ENCODE data around the gene TMCC1.
"Not testable (repeated sequence)": the region's sequence is repeated elsewhere in the genome, so short reads cannot be mapped to it uniquely, and the experiment has no call there.

Gene TMCC1

GRCh38 chr3:129901272-129901671, 7.8 kb upstream of the TMCC1 start:
- Histone ChIP-seq H3K9me3 (ENCODE audit: control extremely low read depth in 1 of 5, control insufficient read depth in 4 of 5, insufficient read depth in 2 of 5, low read depth in 1 of 5, low read length in 4 of 5) (peaks cover 3 to 30% (median 14%) of the 10 kb centered on the region in 5 experiments), H3K36me3 (ENCODE audit: control insufficient read depth in 4 of 4, insufficient read depth in 4 of 4, low read length in 3 of 4) (peaks cover 4 to 40% (median 13%) of the 10 kb centered on the region in 4 experiments)
- H3K27ac ChIP-seq (ENCODE audit: insufficient read depth in 1 of 2, low read depth in 1 of 2, low read length in 2 of 2, poor library complexity in 1 of 2, severe bottlenecking in 2 of 2); H3K27me3 ChIP-seq (replicated peaks in 2 of 5; ENCODE audit: control insufficient read depth in 4 of 5, insufficient read depth in 5 of 5, low read length in 4 of 5); H3K4me1 ChIP-seq (ENCODE audit: control extremely low read depth in 1 of 4, control insufficient read depth in 4 of 4, insufficient read depth in 4 of 4, low read length in 3 of 4); H3K4me3 ChIP-seq (ENCODE audit: control insufficient read depth in 1 of 7, extremely low read depth in 1 of 7, insufficient read depth in 4 of 7, low read depth in 2 of 7, low read length in 6 of 7); DNase-seq: not testable (repeated sequence)
- CTCF ChIA-PET = interaction anchor here (1.1 to 1.8 kb wide), 3 partner anchors 13 to 251 kb away, joined by 3 to 6 read pairs (median 4); no protein-coding TSS in a partner anchor
- POLR2A ChIA-PET = interaction anchor here (1.4 kb wide), 1 partner anchor 10 kb away, joined by 3 read pairs; no protein-coding TSS in a partner anchor
- 100% methylated on average over 1 of the region's 4 CpGs for WGBS (ENCODE audit: insufficient coverage)

DNA sequence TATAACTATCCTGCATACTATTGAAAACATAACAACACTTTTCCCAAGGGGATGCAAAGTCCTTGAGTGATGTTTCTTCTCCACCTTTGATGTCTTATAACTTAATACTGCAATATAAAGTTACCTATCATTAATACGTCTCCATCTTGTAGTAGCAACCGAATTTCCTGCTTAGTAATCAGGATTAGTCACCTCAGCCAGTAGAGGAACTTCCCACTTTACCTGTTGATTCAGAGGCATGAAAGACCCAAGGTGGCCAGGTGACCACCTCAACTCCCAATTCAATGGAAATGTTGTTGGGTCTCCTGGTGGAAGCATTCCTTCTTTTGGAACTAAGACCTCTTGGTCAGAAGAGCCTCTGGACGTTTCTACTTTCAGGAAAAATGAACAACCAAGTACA, 3.5 kb upstream of the TMCC1 start:
- peaks cover 2 to 15% (median 5%) of the 10 kb centered on the region in 4 experiments for H3K36me3 ChIP-seq (ENCODE audit: control insufficient read depth in 4 of 4, insufficient read depth in 4 of 4, low read length in 3 of 4)
- ChIA-PET CTCF (no interaction called here), POLR2A (no interaction called here)
- H3K9me3 ChIP-seq (ENCODE audit: control extremely low read depth in 1 of 5, control insufficient read depth in 4 of 5, insufficient read depth in 2 of 5, low read depth in 1 of 5, low read length in 4 of 5) = peaks cover 0 to 10% (median 0%) of the 10 kb centered on the region in 5 experiments
- H3K4me3 ChIP-seq (ENCODE audit: control insufficient read depth in 1 of 7, extremely low read depth in 1 of 7, insufficient read depth in 4 of 7, low read depth in 2 of 7, low read length in 6 of 7) = no peak overlapping the region
- H3K27me3 ChIP-seq (replicated peaks in 2 of 5; ENCODE audit: control insufficient read depth in 4 of 5, insufficient read depth in 5 of 5, low read length in 4 of 5) = no peaks in the 10 kb centered on the region
- DNase-seq = no peak
- peaks cover 9 to 26% (median 17%) of the 10 kb centered on the region in 4 experiments for H3K4me1 ChIP-seq (ENCODE audit: control extremely low read depth in 1 of 4, control insufficient read depth in 4 of 4, insufficient read depth in 4 of 4, low read length in 3 of 4)
- WGBS (ENCODE audit: insufficient coverage) = 96% methylated on average over 3 of the region's 3 CpGs
- no peak overlapping the region for H3K27ac ChIP-seq (ENCODE audit: insufficient read depth in 1 of 2, low read depth in 1 of 2, low read length in 2 of 2, poor library complexity in 1 of 2, severe bottlenecking in 2 of 2)

DNA sequence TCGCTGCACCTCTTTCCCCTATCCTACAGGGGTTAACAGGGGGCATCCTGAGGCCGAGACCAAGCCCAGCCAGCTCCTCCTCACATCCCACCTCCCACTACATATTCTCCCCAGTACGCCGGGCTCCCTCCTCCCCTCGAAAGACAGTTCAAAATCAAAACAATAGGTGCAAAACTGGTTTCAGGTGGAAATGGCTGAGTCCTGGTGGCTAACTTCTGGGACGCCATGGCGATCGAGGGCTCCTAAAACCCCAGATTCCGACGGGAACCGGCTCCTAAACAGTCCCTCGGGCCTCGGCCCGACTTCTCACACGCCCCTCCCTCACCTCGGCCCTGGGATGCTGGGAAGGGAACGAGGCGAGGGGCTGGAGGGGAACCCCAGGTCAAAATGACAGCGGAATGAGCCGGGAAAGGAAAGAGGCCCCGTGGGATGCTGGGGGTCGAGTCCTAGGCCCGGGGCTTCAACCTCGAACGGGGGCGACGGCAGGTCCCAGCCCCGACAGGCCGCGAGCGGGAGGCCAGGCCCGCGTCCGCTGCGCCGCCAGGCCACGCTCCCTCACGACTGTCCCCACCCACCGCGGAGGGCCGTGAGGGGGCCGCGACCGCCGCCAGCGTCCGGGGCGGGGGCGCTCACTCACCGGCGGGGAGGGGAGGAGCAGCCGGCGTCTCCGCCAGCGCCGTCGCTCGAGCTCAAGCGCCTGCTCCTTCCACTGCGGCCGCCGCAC, 492 bp downstream of the TMCC1 start:
- H3K36me3 ChIP-seq (ENCODE audit: control insufficient read depth in 4 of 4, insufficient read depth in 4 of 4, low read length in 3 of 4) = peaks cover 0 to 4% (median 2%) of the 10 kb centered on the region in 4 experiments
- H3K27me3 ChIP-seq (replicated peaks in 2 of 5; ENCODE audit: control insufficient read depth in 4 of 5, insufficient read depth in 5 of 5, low read length in 4 of 5) = no peaks in the 10 kb centered on the region
- ChIA-PET CTCF (interaction anchor here (0.9 to 2.4 kb wide), 6 partner anchors 11 to 244 kb away, joined by 3 to 5 read pairs (median 3); no protein-coding TSS in a partner anchor), POLR2A (interaction anchor here (0.5 kb wide), 1 partner anchor 1605 kb away, joined by 3 read pairs; no protein-coding TSS in a partner anchor)
- no peaks in the 10 kb centered on the region for H3K9me3 ChIP-seq (ENCODE audit: control extremely low read depth in 1 of 5, control insufficient read depth in 4 of 5, insufficient read depth in 2 of 5, low read depth in 1 of 5, low read length in 4 of 5)
- peak overlapping the region; percentile 72 to 92 for H3K27ac ChIP-seq (ENCODE audit: insufficient read depth in 1 of 2, low read depth in 1 of 2, low read length in 2 of 2, poor library complexity in 1 of 2, severe bottlenecking in 2 of 2)
- under 1% methylated on average over 34 of the region's 62 CpGs for WGBS (ENCODE audit: insufficient coverage)
- peak; percentile 72 to 86 (median 79) for DNase-seq
- peaks cover 28 to 57% (median 42%) of the 10 kb centered on the region in 4 experiments for H3K4me1 ChIP-seq (ENCODE audit: control extremely low read depth in 1 of 4, control insufficient read depth in 4 of 4, insufficient read depth in 4 of 4, low read length in 3 of 4)
- peak overlapping the region; percentile 63 to 94 (median 84) for H3K4me3 ChIP-seq (ENCODE audit: control insufficient read depth in 1 of 7, extremely low read depth in 1 of 7, insufficient read depth in 4 of 7, low read depth in 2 of 7, low read length in 6 of 7)

- Histone ChIP-seq H3K36me3 (ENCODE audit: control insufficient read depth in 4 of 4, insufficient read depth in 4 of 4, low read length in 3 of 4) (peaks cover 0 to 4% (median under 1%) of the 10 kb centered on the region in 4 experiments), H3K4me1 (ENCODE audit: control extremely low read depth in 1 of 4, control insufficient read depth in 4 of 4, insufficient read depth in 4 of 4, low read length in 3 of 4) (peaks cover 28 to 57% (median 42%) of the 10 kb centered on the region in 4 experiments), H3K27ac (ENCODE audit: insufficient read depth in 1 of 2, low read depth in 1 of 2, low read length in 2 of 2, poor library complexity in 1 of 2, severe bottlenecking in 2 of 2) (peak overlapping the region; percentile 72 to 92), H3K27me3 (replicated peaks in 2 of 5; ENCODE audit: control insufficient read depth in 4 of 5, insufficient read depth in 5 of 5, low read length in 4 of 5) (no peaks in the 10 kb centered on the region), H3K9me3 (ENCODE audit: control extremely low read depth in 1 of 5, control insufficient read depth in 4 of 5, insufficient read depth in 2 of 5, low read depth in 1 of 5, low read length in 4 of 5) (no peaks in the 10 kb centered on the region), H3K4me3 (ENCODE audit: control insufficient read depth in 1 of 7, extremely low read depth in 1 of 7, insufficient read depth in 4 of 7, low read depth in 2 of 7, low read length in 6 of 7) (peak overlapping the region; percentile 63 to 94 (median 84))
- CTCF ChIA-PET = interaction anchor here (0.9 to 2.4 kb wide), 4 partner anchors 36 to 63 kb away, joined by 3 to 5 read pairs (median 3); no protein-coding TSS in a partner anchor
- DNase-seq = no peak
- POLR2A ChIA-PET = interaction anchor here (0.5 to 0.6 kb wide), 2 partner anchors 28 to 1605 kb away, joined by 3 to 4 read pairs; no protein-coding TSS in a partner anchor
- WGBS (ENCODE audit: insufficient coverage) = 33% methylated on average over 12 of the region's 13 CpGs
Measured at GRCh38 chr3:129892486-129892856, 1.0 kb downstream of the TMCC1 start.

DNA sequence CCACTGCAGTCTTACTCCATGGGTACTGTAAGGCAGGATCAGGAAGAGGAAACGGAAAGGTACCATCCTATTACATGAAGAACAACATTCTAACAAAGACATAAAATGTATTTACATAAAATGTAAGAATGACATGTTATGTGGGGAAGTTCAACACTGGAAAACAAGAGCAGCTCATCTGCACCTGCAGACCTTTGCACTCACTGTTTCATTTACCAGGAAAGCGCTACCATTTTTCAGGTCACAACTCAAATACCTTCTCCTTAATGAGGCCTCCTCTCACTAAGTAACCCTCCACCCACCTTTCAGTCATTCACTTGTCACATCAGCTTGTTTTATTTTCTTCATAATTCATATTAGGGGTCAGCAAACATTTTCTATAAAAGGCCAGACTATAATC, 2.6 kb downstream of the TMCC1 start:
- H3K36me3 ChIP-seq (ENCODE audit: control insufficient read depth in 4 of 4, insufficient read depth in 4 of 4, low read length in 3 of 4) = no peaks in the 10 kb centered on the region
- no peaks in the 10 kb centered on the region for H3K27me3 ChIP-seq (replicated peaks in 2 of 5; ENCODE audit: control insufficient read depth in 4 of 5, insufficient read depth in 5 of 5, low read length in 4 of 5)
- ChIA-PET CTCF (interaction anchor here (1.0 to 2.4 kb wide), 2 partner anchors 24 to 35 kb away, joined by 3 to 5 read pairs; no protein-coding TSS in a partner anchor), POLR2A (no interaction called here)
- no peak for DNase-seq
- H3K27ac ChIP-seq (ENCODE audit: insufficient read depth in 1 of 2, low read depth in 1 of 2, low read length in 2 of 2, poor library complexity in 1 of 2, severe bottlenecking in 2 of 2) = no peak overlapping the region
- H3K9me3 ChIP-seq (ENCODE audit: control extremely low read depth in 1 of 5, control insufficient read depth in 4 of 5, insufficient read depth in 2 of 5, low read depth in 1 of 5, low read length in 4 of 5) = no peaks in the 10 kb centered on the region
- H3K4me3 ChIP-seq (ENCODE audit: control insufficient read depth in 1 of 7, extremely low read depth in 1 of 7, insufficient read depth in 4 of 7, low read depth in 2 of 7, low read length in 6 of 7) = peak overlapping the region in 4 of 7 experiments; percentile 19 to 87 (median 38)
- H3K4me1 ChIP-seq (ENCODE audit: control extremely low read depth in 1 of 4, control insufficient read depth in 4 of 4, insufficient read depth in 4 of 4, low read length in 3 of 4) = peaks cover 28 to 57% (median 42%) of the 10 kb centered on the region in 4 experiments
- WGBS (ENCODE audit: insufficient coverage) = 86% methylated on average over 1 of the region's 2 CpGs

GRCh38 chr3:129890125-129890524, 3.4 kb downstream of the TMCC1 start:
- POLR2A ChIA-PET = no interaction called here
- no peaks in the 10 kb centered on the region for H3K36me3 ChIP-seq (ENCODE audit: control insufficient read depth in 4 of 4, insufficient read depth in 4 of 4, low read length in 3 of 4)
- H3K27ac ChIP-seq (ENCODE audit: insufficient read depth in 1 of 2, low read depth in 1 of 2, low read length in 2 of 2, poor library complexity in 1 of 2, severe bottlenecking in 2 of 2) = peak overlapping the region in 1 of 2 experiments; percentile 9
- H3K4me1 ChIP-seq (ENCODE audit: control extremely low read depth in 1 of 4, control insufficient read depth in 4 of 4, insufficient read depth in 4 of 4, low read length in 3 of 4) = peaks cover 28 to 57% (median 42%) of the 10 kb centered on the region in 4 experiments
- peak; percentile 42 to 91 (median 82) for DNase-seq
- H3K27me3 ChIP-seq (replicated peaks in 2 of 5; ENCODE audit: control insufficient read depth in 4 of 5, insufficient read depth in 5 of 5, low read length in 4 of 5) = no peaks in the 10 kb centered on the region
- peak overlapping the region in 3 of 7 experiments; percentile 19 to 87 (median 50) for H3K4me3 ChIP-seq (ENCODE audit: control insufficient read depth in 1 of 7, extremely low read depth in 1 of 7, insufficient read depth in 4 of 7, low read depth in 2 of 7, low read length in 6 of 7)
- no peaks in the 10 kb centered on the region for H3K9me3 ChIP-seq (ENCODE audit: control extremely low read depth in 1 of 5, control insufficient read depth in 4 of 5, insufficient read depth in 2 of 5, low read depth in 1 of 5, low read length in 4 of 5)
- no CpG with 5 or more reads among the region's 2 CpGs for WGBS (ENCODE audit: insufficient coverage)
- CTCF ChIA-PET = interaction anchor here (1.0 to 1.6 kb wide), 2 partner anchors 23 to 61 kb away, joined by 3 to 4 read pairs; no protein-coding TSS in a partner anchor

- no peak for DNase-seq
- CTCF ChIA-PET = interaction anchor here (1.5 to 2.6 kb wide), 3 partner anchors 10 to 64 kb away, joined by 4 to 12 read pairs (median 7); no protein-coding TSS in a partner anchor
- POLR2A ChIA-PET = no interaction called here
- H3K4me1 ChIP-seq (ENCODE audit: control extremely low read depth in 1 of 4, control insufficient read depth in 4 of 4, insufficient read depth in 4 of 4, low read length in 3 of 4) = peaks cover 23 to 46% (median 34%) of the 10 kb centered on the region in 4 experiments
- no peak overlapping the region for H3K27ac ChIP-seq (ENCODE audit: insufficient read depth in 1 of 2, low read depth in 1 of 2, low read length in 2 of 2, poor library complexity in 1 of 2, severe bottlenecking in 2 of 2)
- WGBS (ENCODE audit: insufficient coverage) = 100% methylated on average over 2 of the region's 5 CpGs
- H3K4me3 ChIP-seq (ENCODE audit: control insufficient read depth in 1 of 7, extremely low read depth in 1 of 7, insufficient read depth in 4 of 7, low read depth in 2 of 7, low read length in 6 of 7) = no peak overlapping the region
- no peaks in the 10 kb centered on the region for H3K9me3 ChIP-seq (ENCODE audit: control extremely low read depth in 1 of 5, control insufficient read depth in 4 of 5, insufficient read depth in 2 of 5, low read depth in 1 of 5, low read length in 4 of 5)
- H3K36me3 ChIP-seq (ENCODE audit: control insufficient read depth in 4 of 4, insufficient read depth in 4 of 4, low read length in 3 of 4) = no peaks in the 10 kb centered on the region
- no peaks in the 10 kb centered on the region for H3K27me3 ChIP-seq (replicated peaks in 2 of 5; ENCODE audit: control insufficient read depth in 4 of 5, insufficient read depth in 5 of 5, low read length in 4 of 5)
Measured at GRCh38 chr3:129888771-129889170, 4.7 kb downstream of the TMCC1 start.
